Activated B cell treated with CpG ODN at 0.5 μM for 24 hours (primary cell): Measurements from ENCODE around the gene SSTR1. TPM values are rescaled to one million over a fixed set of nuclear protein-coding genes. Genes with fewer than 3 reads are reported as not detected.

Experiments
- ATAC-seq: fragments of 200-7000 bp; cut with Tn5 transposase; one replicate; pipeline ENCODE4 v1.10.0; 2021; ENCODE audit warnings: low read depth, mild to moderate bottlenecking, moderate library complexity
- CTCF ChIA-PET: fragments of 350-600 bp; sonication (Branson Sonifier 250); formaldehyde crosslinking; loops from one replicate; lab custom pipeline; 2021; ENCODE audit warnings: antibody characterized with exemption; lab: Charles Lee
- POLR2A ChIA-PET: fragments of 350-600 bp; sonication (Branson Sonifier 250); formaldehyde crosslinking; loops from one replicate; lab custom pipeline; 2021; ENCODE audit warnings: antibody characterized with exemption; lab: Charles Lee
- DNase-seq: peaks from one replicate; pipeline ENCODE4 v3.0.0; 2022
- H3K27ac Mint-ChIP-seq: one replicate; pipeline ENCODE4 v1.8.0; 2020; ENCODE audit warnings: mixed read lengths
- H3K27me3 Mint-ChIP-seq: one replicate; pipeline ENCODE4 v1.8.0; 2021; ENCODE audit warnings: mixed read lengths
- H3K36me3 Mint-ChIP-seq: one replicate; pipeline ENCODE4 v1.8.0; 2021; ENCODE audit warnings: low read depth, mixed read lengths
- H3K4me1 Mint-ChIP-seq: one replicate; pipeline ENCODE4 v1.8.0; 2021; ENCODE audit warnings: mixed read lengths
- H3K4me3 Mint-ChIP-seq: one replicate; pipeline ENCODE4 v1.8.0; 2020; ENCODE audit warnings: mild to moderate bottlenecking, mixed read lengths
- H3K9me3 Mint-ChIP-seq: one replicate; pipeline ENCODE4 v1.8.0; 2020; ENCODE audit warnings: mixed read lengths
- intact Hi-C: fragments of 100-400 bp; cut with micrococcal nuclease; formaldehyde crosslinking; loops from one replicate; pipeline ENCODE4 v1.15.1; 2024
- total RNA-seq: library from RNA; stranded (reverse); gene quantifications from 2 replicates; pipeline ENCODE4 v1.2.3, GENCODE V29; 2022
- TF ChIP-seq, protein P1 (sequence below): fragments of 200-600 bp; IDR thresholded peaks from one replicate; pipeline ENCODE4 v1.8.0; 2022; ENCODE audit warnings: antibody characterized with exemption, mild to moderate bottlenecking

The SSTR1 gene
- total RNA-seq, 1 donor from 2014 or later: not detected

DNA sequence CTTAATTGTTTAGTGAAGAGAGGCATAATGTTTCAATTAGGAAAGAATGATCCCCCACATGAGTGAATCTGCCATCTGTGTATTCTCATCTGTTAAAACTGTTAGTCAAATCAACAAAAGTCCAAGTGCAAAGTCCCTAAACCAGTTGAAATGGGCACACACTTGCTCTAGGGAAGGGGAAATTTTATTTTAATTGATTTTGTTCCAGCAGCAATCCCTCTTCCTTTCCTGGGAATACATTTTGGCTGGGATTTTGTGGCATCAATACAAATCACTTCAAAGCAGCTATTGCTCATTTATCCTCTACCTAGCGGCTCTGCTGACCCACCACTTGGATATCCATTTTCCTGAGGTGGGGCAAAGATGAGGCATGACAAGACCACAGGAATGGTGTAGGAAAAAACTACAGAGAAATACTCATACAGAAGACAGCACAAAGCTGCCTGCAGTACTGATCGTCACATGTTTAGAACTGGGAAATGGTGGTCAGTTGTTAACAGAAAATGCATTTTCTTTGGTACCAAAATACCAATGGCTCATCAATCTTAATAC is 9.8 kb upstream of the SSTR1 start:
- no peaks in the 10 kb centered on the region for H3K9me3 Mint-ChIP-seq
- DNase-seq: no peak
- no peak overlapping the region for H3K27ac Mint-ChIP-seq
- no peak for ATAC-seq
- no peaks in the 10 kb centered on the region for H3K36me3 Mint-ChIP-seq
- ChIA-PET CTCF (no interaction called here), POLR2A (no interaction called here)
- H3K4me3 Mint-ChIP-seq: no peak overlapping the region
- H3K27me3 Mint-ChIP-seq: no peaks in the 10 kb centered on the region
- no peaks in the 10 kb centered on the region for H3K4me1 Mint-ChIP-seq
- intact Hi-C loops: no loop called here
- TF ChIP-seq, protein P1, sequence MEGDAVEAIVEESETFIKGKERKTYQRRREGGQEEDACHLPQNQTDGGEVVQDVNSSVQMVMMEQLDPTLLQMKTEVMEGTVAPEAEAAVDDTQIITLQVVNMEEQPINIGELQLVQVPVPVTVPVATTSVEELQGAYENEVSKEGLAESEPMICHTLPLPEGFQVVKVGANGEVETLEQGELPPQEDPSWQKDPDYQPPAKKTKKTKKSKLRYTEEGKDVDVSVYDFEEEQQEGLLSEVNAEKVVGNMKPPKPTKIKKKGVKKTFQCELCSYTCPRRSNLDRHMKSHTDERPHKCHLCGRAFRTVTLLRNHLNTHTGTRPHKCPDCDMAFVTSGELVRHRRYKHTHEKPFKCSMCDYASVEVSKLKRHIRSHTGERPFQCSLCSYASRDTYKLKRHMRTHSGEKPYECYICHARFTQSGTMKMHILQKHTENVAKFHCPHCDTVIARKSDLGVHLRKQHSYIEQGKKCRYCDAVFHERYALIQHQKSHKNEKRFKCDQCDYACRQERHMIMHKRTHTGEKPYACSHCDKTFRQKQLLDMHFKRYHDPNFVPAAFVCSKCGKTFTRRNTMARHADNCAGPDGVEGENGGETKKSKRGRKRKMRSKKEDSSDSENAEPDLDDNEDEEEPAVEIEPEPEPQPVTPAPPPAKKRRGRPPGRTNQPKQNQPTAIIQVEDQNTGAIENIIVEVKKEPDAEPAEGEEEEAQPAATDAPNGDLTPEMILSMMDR: no peak

DNA sequence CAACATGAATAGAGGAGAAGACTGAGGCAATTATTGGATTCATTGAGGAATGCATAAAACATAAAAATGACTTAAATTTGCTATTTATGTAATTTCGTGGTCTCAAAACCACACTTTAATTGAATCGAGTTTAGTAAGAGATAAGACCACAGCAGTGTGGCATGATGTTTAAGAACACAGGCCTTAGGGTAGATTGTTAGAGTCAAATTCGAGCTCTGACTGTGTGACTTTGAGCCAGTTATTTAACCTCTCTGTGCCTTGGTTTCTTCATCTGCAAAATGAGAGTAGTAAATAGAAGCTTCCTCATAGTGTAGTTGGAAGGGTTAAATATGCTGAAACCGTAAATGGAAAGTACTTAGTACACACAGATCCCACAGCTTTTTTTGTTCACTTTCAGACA is 9.3 kb upstream of the SSTR1 start:
- ChIA-PET POLR2A (no interaction called here), CTCF (no interaction called here)
- no peak overlapping the region for H3K27ac Mint-ChIP-seq
- TF ChIP-seq, protein P1: no peak
- DNase-seq (no peak), ATAC-seq (no peak)
- intact Hi-C loops: no loop called here
- H3K36me3 Mint-ChIP-seq: no peaks in the 10 kb centered on the region
- no peaks in the 10 kb centered on the region for H3K27me3 Mint-ChIP-seq
- H3K4me1 Mint-ChIP-seq: no peaks in the 10 kb centered on the region
- no peaks in the 10 kb centered on the region for H3K9me3 Mint-ChIP-seq
- no peak overlapping the region for H3K4me3 Mint-ChIP-seq

DNA sequence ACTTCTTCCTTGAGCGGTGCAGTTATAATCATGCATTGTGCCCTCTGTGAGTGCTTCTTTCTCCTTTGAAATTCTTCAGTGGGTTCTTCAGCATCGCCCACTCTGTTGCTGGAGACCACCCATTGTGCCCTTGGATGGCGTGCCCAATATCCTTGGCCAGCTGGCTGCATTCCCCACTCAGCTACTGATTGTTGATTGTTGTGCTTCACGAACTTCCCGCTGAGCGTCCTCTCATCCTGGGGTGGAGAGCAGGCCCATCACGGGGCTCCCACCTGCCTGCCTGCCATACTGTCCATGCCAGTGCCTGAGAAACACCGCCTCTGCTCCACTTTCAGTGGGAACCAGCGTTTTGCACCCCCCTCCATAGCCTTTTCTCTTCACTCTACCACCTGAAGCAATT is 8.6 kb upstream of the SSTR1 start:
- TF ChIP-seq, protein P1: no peak
- no peaks in the 10 kb centered on the region for H3K36me3 Mint-ChIP-seq
- no peak overlapping the region for H3K4me3 Mint-ChIP-seq
- H3K9me3 Mint-ChIP-seq: no peaks in the 10 kb centered on the region
- DNase-seq (no peak), ATAC-seq (no peak)
- H3K27me3 Mint-ChIP-seq: no peaks in the 10 kb centered on the region
- ChIA-PET POLR2A (no interaction called here), CTCF (no interaction called here)
- intact Hi-C loops: no loop called here
- no peaks in the 10 kb centered on the region for H3K4me1 Mint-ChIP-seq
- H3K27ac Mint-ChIP-seq: no peak overlapping the region

DNA sequence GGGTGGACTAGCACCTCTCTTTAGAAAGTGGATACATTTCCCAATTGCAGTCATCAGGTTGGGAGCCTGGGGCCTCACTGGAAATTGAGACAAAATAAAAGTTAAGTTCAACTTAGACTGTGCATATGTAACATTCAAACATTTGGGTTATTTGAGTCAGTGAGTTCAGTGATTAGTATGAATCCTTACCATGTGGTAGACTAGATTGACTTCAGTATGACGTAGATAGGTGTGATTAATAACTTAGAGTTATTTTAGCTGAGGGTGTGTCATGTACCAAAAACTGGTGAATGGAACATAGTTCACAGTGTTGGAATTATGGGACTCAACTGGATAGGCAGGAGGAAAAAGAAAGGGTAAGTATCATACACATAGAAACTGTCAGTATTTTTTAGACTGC is 8.0 kb upstream of the SSTR1 start:
- Mint-ChIP-seq H3K36me3 (no peaks in the 10 kb centered on the region), H3K4me3 (no peak overlapping the region), H3K4me1 (no peaks in the 10 kb centered on the region), H3K9me3 (no peaks in the 10 kb centered on the region), H3K27ac (no peak overlapping the region), H3K27me3 (no peaks in the 10 kb centered on the region)
- intact Hi-C loops: no loop called here
- no peak for ATAC-seq
- POLR2A ChIA-PET: no interaction called here
- TF ChIP-seq, protein P1: no peak
- CTCF ChIA-PET: no interaction called here
- DNase-seq: no peak

DNA sequence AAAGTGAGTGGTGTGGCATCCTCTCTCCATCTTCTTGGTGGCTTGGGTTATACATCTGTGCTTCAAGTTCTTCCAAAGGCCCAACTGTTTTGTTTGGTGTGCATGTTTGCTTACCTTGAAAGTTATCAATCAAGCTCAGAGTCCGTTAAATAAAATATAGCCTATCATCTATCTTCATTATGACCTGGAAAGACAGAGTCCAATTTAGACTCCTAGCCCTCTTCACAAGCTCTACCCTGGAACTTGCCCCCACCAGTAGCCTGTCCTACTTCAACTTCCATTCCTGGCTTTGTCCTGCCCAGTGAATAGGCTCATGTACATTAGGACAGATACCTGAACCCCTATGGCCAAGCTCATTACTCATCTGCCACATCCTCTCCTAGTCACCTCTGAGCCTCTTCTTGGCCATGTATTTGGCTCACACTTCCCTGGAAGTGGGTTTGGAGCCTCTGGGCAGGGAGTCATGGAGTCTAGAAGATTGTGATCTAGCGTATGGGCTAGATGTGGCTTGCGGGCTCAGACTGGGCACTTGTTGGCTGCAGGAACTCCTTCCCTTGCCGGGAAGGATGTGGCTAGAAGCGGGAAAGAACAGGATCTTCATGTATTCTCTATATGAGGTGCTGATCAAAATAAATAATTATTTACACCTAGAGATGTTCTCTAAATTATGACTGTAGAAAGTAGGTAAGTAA is 6.4 kb upstream of the SSTR1 start:
- no peak for ATAC-seq
- H3K4me1 Mint-ChIP-seq: no peaks in the 10 kb centered on the region
- H3K27ac Mint-ChIP-seq: no peak overlapping the region
- H3K9me3 Mint-ChIP-seq: peaks cover 5% of the 10 kb centered on the region
- H3K4me3 Mint-ChIP-seq: no peak overlapping the region
- no peaks in the 10 kb centered on the region for H3K36me3 Mint-ChIP-seq
- CTCF ChIA-PET: no interaction called here
- TF ChIP-seq, protein P1: no peak
- intact Hi-C loops: no loop called here
- H3K27me3 Mint-ChIP-seq: no peaks in the 10 kb centered on the region
- no peak for DNase-seq
- POLR2A ChIA-PET: no interaction called here
